ENCODE measurements around the gene DNASE1L3. TPM values are rescaled to one million over a fixed set of nuclear protein-coding genes. Genes with fewer than 3 reads are reported as not detected.
A peak's percentile ranks its signal among the peaks of the same experiment; 100 is the strongest.

Gene DNASE1L3
- total and polyA plus RNA-seq, 2 of the 4 experiments (the other 2 are of a cell fraction) = not detected

DNA sequence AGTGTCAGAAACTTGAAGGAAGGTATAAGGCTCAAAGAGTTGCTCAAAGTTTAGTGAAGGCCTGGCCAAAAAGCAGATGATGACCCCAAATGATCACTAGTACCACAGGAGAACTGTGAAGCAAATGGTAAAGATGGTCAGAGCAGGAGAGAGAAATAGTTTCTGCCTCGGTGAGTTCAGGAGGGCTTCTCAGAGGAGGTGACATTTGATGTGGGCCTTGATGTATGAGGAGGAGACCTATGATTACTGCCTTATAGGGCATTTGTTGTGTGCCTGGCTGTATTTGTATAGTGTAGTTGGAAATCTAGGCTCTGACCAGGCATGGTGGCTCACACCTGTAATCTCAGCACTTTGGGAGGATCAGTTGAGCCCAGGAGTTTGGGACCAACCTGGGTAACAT is 50.4 kb downstream of the DNASE1L3 start:
- H2BK20ac ChIP-seq (ENCODE audit: low read depth, low read length) = no peak overlapping the region
- no peak overlapping the region for H4K8ac ChIP-seq (ENCODE audit: low read depth in 2 of 2, low read length in 2 of 2)
- H3K36me3 ChIP-seq (ENCODE audit: control insufficient read depth, insufficient read depth, low read length) = peaks cover 55% of the 10 kb centered on the region
- ChIA-PET CTCF (no interaction called here), POLR2A (ENCODE audit: unreplicated experiment) (no interaction called here)
- no peak overlapping the region for H3K4ac ChIP-seq (ENCODE audit: low read depth, low read length)
- H3K27me3 ChIP-seq (ENCODE audit: control insufficient read depth, insufficient read depth, low read length) = no peaks in the 10 kb centered on the region
- intact Hi-C loops (cut with micrococcal nuclease) (loop anchor here (5.0 kb wide), 2 partner anchors 93 to 208 kb away; no protein-coding TSS in a partner anchor), in situ Hi-C loops (cut with MboI; ENCODE audit: low sequenced_read_pairs) (no loop called here), dilution Hi-C loops (cut with HindIII; ENCODE audit: low sequenced_read_pairs, unreplicated experiment) (no loop called here)
- H3K9me1 ChIP-seq (ENCODE audit: insufficient read depth, low read length) = peaks cover 38% of the 10 kb centered on the region
- H3K9ac ChIP-seq (ENCODE audit: low read depth, low read length) = no peak overlapping the region
- H2AK5ac ChIP-seq (ENCODE audit: low read depth, low read length) = no peak overlapping the region
- no peak overlapping the region for H3K4me2 ChIP-seq (ENCODE audit: low read depth, low read length)
- H3K27ac ChIP-seq (ENCODE audit: insufficient read depth, low read length) = no peak overlapping the region
- WGBS, 2 experiments (ENCODE audit: extremely low coverage in 2 of 2, insufficient read length in 1 of 2) = 100% methylated on average over 1 of the region's 1 CpG; no CpG with 5 or more reads in 1 of the 2 experiments
- H4K5ac ChIP-seq (ENCODE audit: low read depth, low read length) = no peak overlapping the region
- no TSS peak for BruUV-seq (replicated peaks)
- H3K4me3 ChIP-seq (ENCODE audit: insufficient read depth, low read depth, low read length) = no peak overlapping the region
- H2AFZ ChIP-seq (replicated peaks; ENCODE audit: low read length, poor library complexity) = no peak overlapping the region
- H3K18ac ChIP-seq (ENCODE audit: low read depth, low read length) = no peak overlapping the region
- H4K91ac ChIP-seq (ENCODE audit: insufficient read depth, low read depth, low read length) = no peak overlapping the region
- H3K56ac ChIP-seq (ENCODE audit: extremely low read depth, insufficient read depth, low read length) = no peak overlapping the region
- H2BK5ac ChIP-seq (ENCODE audit: low read depth, low read length, poor library complexity, severe bottlenecking) = no peak overlapping the region
- no peak for ATAC-seq (ENCODE audit: low read depth)
- TF ChIP-seq POLR2A (IDR thresholded peaks at IDR 0.05; ENCODE audit: low read depth, low read length) (no peak), MAFK (IDR thresholded peaks at IDR 0.05; ENCODE audit: low read depth, low read length) (no peak), RCOR1 (IDR thresholded peaks at IDR 0.05; ENCODE audit: insufficient replicate concordance, low read length) (no peak), MAZ (IDR thresholded peaks at IDR 0.05; ENCODE audit: borderline replicate concordance, low read depth, low read length) (no peak), RAD21 (IDR thresholded peaks at IDR 0.05; ENCODE audit: low read length) (no peak), CEBPB (IDR thresholded peaks at IDR 0.05; ENCODE audit: low read depth, low read length) (no peak), BHLHE40 (IDR thresholded peaks at IDR 0.05; ENCODE audit: low read depth, low read length) (no peak), CHD1 (IDR thresholded peaks at IDR 0.05; ENCODE audit: low read depth, low read length) (no peak), SMC3 (IDR thresholded peaks at IDR 0.05; ENCODE audit: low read depth, low read length) (no peak), FOS (IDR thresholded peaks at IDR 0.05; ENCODE audit: low read depth, low read length) (no peak), MXI1 (IDR thresholded peaks at IDR 0.05; ENCODE audit: borderline replicate concordance, low read depth, low read length) (no peak), NFE2L2 (IDR thresholded peaks at IDR 0.05; ENCODE audit: low read depth, low read length) (no peak), RFX5 (IDR thresholded peaks at IDR 0.05; ENCODE audit: low read depth, low read length) (no peak)
- TF ChIP-seq, protein P1, sequence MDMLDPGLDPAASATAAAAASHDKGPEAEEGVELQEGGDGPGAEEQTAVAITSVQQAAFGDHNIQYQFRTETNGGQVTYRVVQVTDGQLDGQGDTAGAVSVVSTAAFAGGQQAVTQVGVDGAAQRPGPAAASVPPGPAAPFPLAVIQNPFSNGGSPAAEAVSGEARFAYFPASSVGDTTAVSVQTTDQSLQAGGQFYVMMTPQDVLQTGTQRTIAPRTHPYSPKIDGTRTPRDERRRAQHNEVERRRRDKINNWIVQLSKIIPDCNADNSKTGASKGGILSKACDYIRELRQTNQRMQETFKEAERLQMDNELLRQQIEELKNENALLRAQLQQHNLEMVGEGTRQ (IDR thresholded peaks at IDR 0.05; ENCODE audit: low read depth, low read length) = no peak
- TF ChIP-seq, protein P2, sequence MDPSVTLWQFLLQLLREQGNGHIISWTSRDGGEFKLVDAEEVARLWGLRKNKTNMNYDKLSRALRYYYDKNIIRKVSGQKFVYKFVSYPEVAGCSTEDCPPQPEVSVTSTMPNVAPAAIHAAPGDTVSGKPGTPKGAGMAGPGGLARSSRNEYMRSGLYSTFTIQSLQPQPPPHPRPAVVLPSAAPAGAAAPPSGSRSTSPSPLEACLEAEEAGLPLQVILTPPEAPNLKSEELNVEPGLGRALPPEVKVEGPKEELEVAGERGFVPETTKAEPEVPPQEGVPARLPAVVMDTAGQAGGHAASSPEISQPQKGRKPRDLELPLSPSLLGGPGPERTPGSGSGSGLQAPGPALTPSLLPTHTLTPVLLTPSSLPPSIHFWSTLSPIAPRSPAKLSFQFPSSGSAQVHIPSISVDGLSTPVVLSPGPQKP (IDR thresholded peaks at IDR 0.05; ENCODE audit: borderline replicate concordance, low read depth, low read length) = no peak
- TF ChIP-seq, protein P3, sequence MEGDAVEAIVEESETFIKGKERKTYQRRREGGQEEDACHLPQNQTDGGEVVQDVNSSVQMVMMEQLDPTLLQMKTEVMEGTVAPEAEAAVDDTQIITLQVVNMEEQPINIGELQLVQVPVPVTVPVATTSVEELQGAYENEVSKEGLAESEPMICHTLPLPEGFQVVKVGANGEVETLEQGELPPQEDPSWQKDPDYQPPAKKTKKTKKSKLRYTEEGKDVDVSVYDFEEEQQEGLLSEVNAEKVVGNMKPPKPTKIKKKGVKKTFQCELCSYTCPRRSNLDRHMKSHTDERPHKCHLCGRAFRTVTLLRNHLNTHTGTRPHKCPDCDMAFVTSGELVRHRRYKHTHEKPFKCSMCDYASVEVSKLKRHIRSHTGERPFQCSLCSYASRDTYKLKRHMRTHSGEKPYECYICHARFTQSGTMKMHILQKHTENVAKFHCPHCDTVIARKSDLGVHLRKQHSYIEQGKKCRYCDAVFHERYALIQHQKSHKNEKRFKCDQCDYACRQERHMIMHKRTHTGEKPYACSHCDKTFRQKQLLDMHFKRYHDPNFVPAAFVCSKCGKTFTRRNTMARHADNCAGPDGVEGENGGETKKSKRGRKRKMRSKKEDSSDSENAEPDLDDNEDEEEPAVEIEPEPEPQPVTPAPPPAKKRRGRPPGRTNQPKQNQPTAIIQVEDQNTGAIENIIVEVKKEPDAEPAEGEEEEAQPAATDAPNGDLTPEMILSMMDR (conservative IDR thresholded peaks at IDR 0.05; ENCODE audit: low read depth, low read length) = no peak
- H2BK15ac ChIP-seq (ENCODE audit: low read depth, low read length) = 0 out of 3 replicates have a peak overlapping the region, but pooled peaks have one; percentile 14
- peaks cover 15 to 54% of the 10 kb centered on the region in 2 experiments for H3K79me1 ChIP-seq (ENCODE audit: low read depth in 1 of 2, low read length in 2 of 2)
- no peak overlapping the region for H2BK120ac ChIP-seq (ENCODE audit: low read depth, low read length)
- H3K4me1 ChIP-seq (ENCODE audit: control insufficient read depth, insufficient read depth, low read length) = peaks cover 25% of the 10 kb centered on the region
- DNase-seq = no peak
- H3K14ac ChIP-seq (replicated peaks; ENCODE audit: low read depth, low read length) = no peak overlapping the region
- peaks cover 2% of the 10 kb centered on the region; the same call in 1 of the 2 replicates for H3K9me3 ChIP-seq (ENCODE audit: control insufficient read depth, insufficient read depth, low read length)
- no peak overlapping the region for H2AK9ac ChIP-seq (replicated peaks; ENCODE audit: low read depth, low read length, poor library complexity)
- H3K23ac ChIP-seq (ENCODE audit: low read depth, low read length) = no peak overlapping the region
- H4K20me1 ChIP-seq (ENCODE audit: insufficient read depth, low read length) = peaks cover 18% of the 10 kb centered on the region; the same call in 1 of the 2 replicates

Data from IMR-90 (cell line).